NCI-H2171 treated with DMSO at 0.1 percent for 48 hours (cell line): ENCODE measurements around the gene PAIP2.
A peak's percentile ranks its signal among the peaks of the same experiment; 100 is the strongest.

Source experiments
- DNase-seq: peaks from one replicate; lab custom pipeline; 2025; lab: John Stamatoyannopoulos, UW

Gene PAIP2

GRCh38 chr5:139410993-139411828 lies 69.6 kb downstream of the PAIP2 start:
- no peak for DNase-seq

GRCh38 chr5:139413153-139413552 lies 71.5 kb downstream of the PAIP2 start:
- DNase-seq: no peak

GRCh38 chr5:139413963-139414362 lies 72.3 kb downstream of the PAIP2 start:
- no peak for DNase-seq

GRCh38 chr5:139414581-139415130 lies 73.0 kb downstream of the PAIP2 start:
- DNase-seq: no peak

GRCh38 chr5:139415221-139415861 lies 73.7 kb downstream of the PAIP2 start:
- peak; percentile 30 for DNase-seq

- no peak for DNase-seq
Observed at GRCh38 chr5:139415869-139416268, 74.2 kb downstream of the PAIP2 start.

GRCh38 chr5:139416651-139417050 lies 75.0 kb downstream of the PAIP2 start:
- DNase-seq: no peak

GRCh38 chr5:139417214-139417613 lies 75.6 kb downstream of the PAIP2 start:
- peak; percentile 85 for DNase-seq

GRCh38 chr5:139418793-139419192 lies 77.1 kb downstream of the PAIP2 start:
- no peak for DNase-seq
